Naive thymus-derived CD8-positive, alpha-beta T cell (primary cell): ENCODE data around the gene SPTSSB. TPM values are rescaled to one million over a fixed set of nuclear protein-coding genes. Genes with fewer than 3 reads are reported as not detected.

ENCODE experiments used
- ATAC-seq, 2 donors: fragments of 150-1000 bp; cut with Tn5 transposase in 1 of 2; sonication (Bioruptor Pico), chemical (Tn5 transposase) in 1 of 2; 1 replicate in 1 of 2; 2 replicates in 1 of 2; pipeline ENCODE4 v1.10.0; 2021; ENCODE audit warnings: mild to moderate bottlenecking in 2 of 2, moderate library complexity in 2 of 2
- POLR2A ChIA-PET: fragments of 350-600 bp; sonication (Branson Sonifier 250); formaldehyde crosslinking; loops from one replicate; lab custom pipeline; 2021; ENCODE audit warnings: antibody characterized with exemption; lab: Charles Lee
- DNase-seq, 10 donors: peaks; one replicate each; pipeline versions ENCODE4 v3.0.0 to v3.0.0-alpha.2; 2020 to 2022
- H3K27ac Mint-ChIP-seq, 10 donors: one replicate each; pipeline ENCODE4 v1.8.0; 2020 to 2022; ENCODE audit warnings: mild to moderate bottlenecking in 10 of 10, mixed read lengths in 10 of 10, moderate library complexity in 4 of 10, inconsistent platforms in 1 of 10
- H3K27me3 Mint-ChIP-seq, 5 donors: one replicate each; pipeline ENCODE4 v1.8.0; 2021 to 2022; ENCODE audit warnings: mixed read lengths in 5 of 5
- H3K36me3 Mint-ChIP-seq, 3 donors: one replicate each; pipeline ENCODE4 v1.8.0; 2020 to 2022; ENCODE audit warnings: mixed read lengths in 3 of 3, mild to moderate bottlenecking in 2 of 3, inconsistent platforms in 1 of 3
- H3K4me1 Mint-ChIP-seq, 4 donors: one replicate each; pipeline ENCODE4 v1.8.0; 2021 to 2022; ENCODE audit warnings: mixed read lengths in 4 of 4
- H3K4me3 Mint-ChIP-seq, 10 donors: one replicate each; pipeline ENCODE4 v1.8.0; 2020 to 2022; ENCODE audit warnings: mild to moderate bottlenecking in 10 of 10, mixed read lengths in 10 of 10, moderate library complexity in 6 of 10, inconsistent platforms in 1 of 10
- H3K9me3 Mint-ChIP-seq, 9 donors: one replicate each; pipeline ENCODE4 v1.8.0; 2020 to 2022; ENCODE audit warnings: mixed read lengths in 9 of 9, mild to moderate bottlenecking in 3 of 9, inconsistent platforms in 1 of 9, moderate library complexity in 1 of 9
- polyA plus RNA-seq, 3 donors: library from polyadenylated mRNA; unstranded; fragments of 300-500 nt; fragmentation: Illumina TruSeq; gene quantifications; one replicate each; pipeline ENCODE4 v1.2.3, GENCODE V29; 2021
- total RNA-seq, 8 experiments: library from RNA in 2 of 8; stranded (reverse) in 2 of 8; gene quantifications; one replicate each; pipeline ENCODE4 v1.2.3 and lab custom pipeline; 2021 to 2026

The SPTSSB gene
- total and polyA plus RNA-seq, 5 experiments from 2014 or later, result 0.16 to 0.21 TPM; not detected in 3

- Mint-ChIP-seq H3K27me3 (peaks cover 4 to 24% (median 8%) of the 10 kb centered on the region in 5 donors), H3K9me3 (no peaks in the 10 kb centered on the region), H3K27ac (no peak overlapping the region), H3K4me1 (peaks cover 8 to 24% (median 20%) of the 10 kb centered on the region in 4 donors), H3K4me3 (peak overlapping the region in 3 of 10 donors; percentile 10 to 60 (median 42)), H3K36me3 (peaks cover 0 to 6% (median 4%) of the 10 kb centered on the region in 3 donors)
- ATAC-seq (peak; percentile 33 to 75), DNase-seq (peak in 5 of 10 donors; percentile 7 to 43 (median 25))
- POLR2A ChIA-PET, result no interaction called here
Observed at GRCh38 chr3:161406594-161407555, 35.6 kb upstream of the SPTSSB start.

GRCh38 chr3:161405836-161406235 lies 34.5 kb upstream of the SPTSSB start:
- Mint-ChIP-seq H3K9me3 (no peaks in the 10 kb centered on the region), H3K4me1 (peaks cover 8 to 24% (median 20%) of the 10 kb centered on the region in 4 donors), H3K4me3 (peak overlapping the region in 4 of 10 donors; percentile 2 to 60 (median 26)), H3K27ac (no peak overlapping the region), H3K27me3 (peaks cover 4 to 13% (median 7%) of the 10 kb centered on the region in 5 donors), H3K36me3 (peaks cover 0 to 6% (median 4%) of the 10 kb centered on the region in 3 donors)
- POLR2A ChIA-PET, result interaction anchor here (0.5 kb wide), 1 partner anchor 174 kb away, joined by 3 read pairs; no protein-coding TSS in a partner anchor
- DNase-seq, result no peak
- ATAC-seq, result no peak

GRCh38 chr3:161405087-161405486 lies 33.8 kb upstream of the SPTSSB start:
- DNase-seq (no peak), ATAC-seq (no peak)
- Mint-ChIP-seq H3K4me1 (peaks cover 8 to 24% (median 20%) of the 10 kb centered on the region in 4 donors), H3K36me3 (peaks cover 0 to 6% (median 4%) of the 10 kb centered on the region in 3 donors), H3K27me3 (peaks cover 3 to 6% (median 4%) of the 10 kb centered on the region in 5 donors), H3K4me3 (no peak overlapping the region), H3K9me3 (no peaks in the 10 kb centered on the region), H3K27ac (no peak overlapping the region)
- POLR2A ChIA-PET, result no interaction called here

GRCh38 chr3:161403251-161403650 lies 31.9 kb upstream of the SPTSSB start:
- H3K4me1 Mint-ChIP-seq, result peaks cover 13 to 23% (median 22%) of the 10 kb centered on the region in 4 donors
- peaks cover 0 to 10% (median 0%) of the 10 kb centered on the region in 9 donors for H3K9me3 Mint-ChIP-seq
- H3K36me3 Mint-ChIP-seq, result peaks cover 0 to 6% (median 4%) of the 10 kb centered on the region in 3 donors
- ATAC-seq, result no peak
- POLR2A ChIA-PET, result no interaction called here
- H3K4me3 Mint-ChIP-seq, result no peak overlapping the region
- peaks cover 0 to 1% (median 0%) of the 10 kb centered on the region in 5 donors for H3K27me3 Mint-ChIP-seq
- no peak overlapping the region for H3K27ac Mint-ChIP-seq
- DNase-seq, result no peak

- Mint-ChIP-seq H3K27me3 (peaks cover 0 to 7% (median 0%) of the 10 kb centered on the region in 5 donors), H3K9me3 (peaks cover 0 to 13% (median 3%) of the 10 kb centered on the region in 9 donors), H3K36me3 (peaks cover 0 to 6% (median 6%) of the 10 kb centered on the region in 3 donors), H3K4me1 (peaks cover 18 to 34% (median 21%) of the 10 kb centered on the region in 4 donors), H3K4me3 (no peak overlapping the region), H3K27ac (no peak overlapping the region)
- POLR2A ChIA-PET, result no interaction called here
- DNase-seq (no peak), ATAC-seq (no peak)
Observed at GRCh38 chr3:161401389-161401788, 30.1 kb upstream of the SPTSSB start.

- POLR2A ChIA-PET, result no interaction called here
- no peak overlapping the region for H3K27ac Mint-ChIP-seq
- no peak for DNase-seq
- no peak for ATAC-seq
- H3K9me3 Mint-ChIP-seq, result peaks cover 0 to 13% (median 3%) of the 10 kb centered on the region in 9 donors
- H3K36me3 Mint-ChIP-seq, result peaks cover 0 to 6% (median 5%) of the 10 kb centered on the region in 3 donors
- H3K4me1 Mint-ChIP-seq, result peaks cover 14 to 34% (median 17%) of the 10 kb centered on the region in 4 donors
- no peak overlapping the region for H3K4me3 Mint-ChIP-seq
- H3K27me3 Mint-ChIP-seq, result peaks cover 0 to 7% (median 0%) of the 10 kb centered on the region in 5 donors
Observed at GRCh38 chr3:161400650-161401049, 29.3 kb upstream of the SPTSSB start.

- H3K4me3 Mint-ChIP-seq, result peak overlapping the region; percentile 0 to 75 (median 43)
- peaks cover 31 to 62% (median 48%) of the 10 kb centered on the region in 4 donors for H3K4me1 Mint-ChIP-seq
Observed at GRCh38 chr3:161395115-161396012, 24.0 kb upstream of the SPTSSB start.

GRCh38 chr3:161393803-161394202 lies 22.5 kb upstream of the SPTSSB start:
- peaks cover 31 to 62% (median 49%) of the 10 kb centered on the region in 4 donors for H3K4me1 Mint-ChIP-seq
- H3K4me3 Mint-ChIP-seq, result peak overlapping the region in 8 of 10 donors; percentile 10 to 60 (median 44)
- ATAC-seq (no peak), DNase-seq (no peak)
- H3K27me3 Mint-ChIP-seq, result peaks cover 3 to 38% (median 17%) of the 10 kb centered on the region in 5 donors
- POLR2A ChIA-PET, result no interaction called here
- peak overlapping the region in 3 of 10 donors; percentile 15 to 21 (median 21) for H3K27ac Mint-ChIP-seq
- H3K36me3 Mint-ChIP-seq, result peaks cover 0 to 4% (median 0%) of the 10 kb centered on the region in 3 donors
- H3K9me3 Mint-ChIP-seq, result peaks cover 0 to 10% (median 3%) of the 10 kb centered on the region in 9 donors

More at GRCh38 chr3:161395115-161396012, 24.0 kb upstream of the SPTSSB start:
- DNase-seq (peak in 8 of 10 donors; percentile 21 to 80 (median 60)), ATAC-seq (peak; percentile 97 to 98)
- H3K9me3 Mint-ChIP-seq, result peaks cover 0 to 13% (median 3%) of the 10 kb centered on the region in 9 donors
- H3K27ac Mint-ChIP-seq, result peak overlapping the region in 8 of 10 donors; percentile 0 to 65 (median 10)
- peaks cover 0 to 2% (median 0%) of the 10 kb centered on the region in 3 donors for H3K36me3 Mint-ChIP-seq
- POLR2A ChIA-PET, result interaction anchor here (0.6 kb wide), 1 partner anchor 395 kb away, joined by 3 read pairs; no protein-coding TSS in a partner anchor
- peaks cover 0 to 23% (median 12%) of the 10 kb centered on the region in 5 donors for H3K27me3 Mint-ChIP-seq

GRCh38 chr3:161393310-161393709 lies 22.0 kb upstream of the SPTSSB start:
- H3K4me1 Mint-ChIP-seq, result peaks cover 27 to 60% (median 48%) of the 10 kb centered on the region in 4 donors
- peak overlapping the region in 2 of 10 donors; percentile 21 for H3K27ac Mint-ChIP-seq
- H3K4me3 Mint-ChIP-seq, result peak overlapping the region in 3 of 10 donors; percentile 38 to 60 (median 51)
- ATAC-seq (no peak), DNase-seq (no peak)
- peaks cover 0 to 4% (median 0%) of the 10 kb centered on the region in 3 donors for H3K36me3 Mint-ChIP-seq
- peaks cover 0 to 10% (median 0%) of the 10 kb centered on the region in 9 donors for H3K9me3 Mint-ChIP-seq
- peaks cover 5 to 41% (median 17%) of the 10 kb centered on the region in 5 donors for H3K27me3 Mint-ChIP-seq
- POLR2A ChIA-PET, result no interaction called here

GRCh38 chr3:161392853-161393252 lies 21.5 kb upstream of the SPTSSB start:
- H3K4me1 Mint-ChIP-seq, result peaks cover 24 to 56% (median 44%) of the 10 kb centered on the region in 4 donors
- H3K4me3 Mint-ChIP-seq, result no peak overlapping the region
- peaks cover 5 to 42% (median 17%) of the 10 kb centered on the region in 5 donors for H3K27me3 Mint-ChIP-seq
- H3K9me3 Mint-ChIP-seq, result peaks cover 0 to 10% (median 0%) of the 10 kb centered on the region in 9 donors
- no peak for DNase-seq
- POLR2A ChIA-PET, result no interaction called here
- H3K27ac Mint-ChIP-seq, result no peak overlapping the region
- ATAC-seq, result no peak
- H3K36me3 Mint-ChIP-seq, result peaks cover 0 to 2% (median 0%) of the 10 kb centered on the region in 3 donors

- H3K27me3 Mint-ChIP-seq, result peaks cover 5 to 61% (median 28%) of the 10 kb centered on the region in 5 donors
- DNase-seq, result no peak
- H3K4me1 Mint-ChIP-seq, result peaks cover 16 to 42% (median 32%) of the 10 kb centered on the region in 4 donors
- ATAC-seq, result no peak
- H3K27ac Mint-ChIP-seq, result no peak overlapping the region
- peaks cover 0 to 2% (median 0%) of the 10 kb centered on the region in 3 donors for H3K36me3 Mint-ChIP-seq
- peaks cover 0 to 3% (median 0%) of the 10 kb centered on the region in 9 donors for H3K9me3 Mint-ChIP-seq
- H3K4me3 Mint-ChIP-seq, result no peak overlapping the region
- POLR2A ChIA-PET, result no interaction called here
Observed at GRCh38 chr3:161390200-161390599, 18.9 kb upstream of the SPTSSB start.
